Astrocyte of the cerebellum (primary cell): ENCODE measurements around the gene MED25.

Experiments used
- DNase-seq: peaks from one replicate; pipeline ENCODE4 v3.0.0-alpha.2; 2011; ENCODE audit warnings: low read depth
- H3K4me3 ChIP-seq: 2 replicates; pipeline ENCODE4 v1.5.1; 2011; ENCODE audit warnings: mild to moderate bottlenecking, low read depth, low read length, moderate library complexity
- in situ Hi-C: cut with HindIII; loops from 2 replicates; pipeline ENCODE4 v1.10.0; 2017; ENCODE audit warnings: low sequenced_read_pairs
- TF ChIP-seq, protein P1 (sequence below): IDR thresholded peaks from 2 replicates; pipeline ENCODE4 v1.5.1; 2012; ENCODE audit warnings: low read length, low read depth, moderate library complexity, mild to moderate bottlenecking; ENCODE audit errors: missing control alignments

MED25 gene

DNA sequence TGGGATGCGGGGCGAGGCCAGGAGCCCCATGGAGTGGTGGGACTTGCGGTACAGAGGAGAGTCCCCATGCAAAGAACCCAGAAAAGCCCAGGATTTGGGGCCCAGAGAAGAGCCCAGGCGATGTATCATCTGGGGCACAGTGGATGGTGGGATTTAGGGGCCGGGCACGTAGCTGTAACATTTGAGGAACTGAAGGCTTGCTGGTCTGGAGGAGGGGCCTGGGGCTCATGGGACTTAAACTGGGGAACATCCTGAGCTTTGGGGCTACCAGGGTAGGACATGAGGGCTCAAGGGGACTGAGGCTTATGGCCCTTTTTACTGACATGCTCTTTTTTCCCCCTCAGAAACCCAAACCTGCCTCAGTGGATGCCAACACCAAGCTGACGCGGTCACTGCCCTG, 13.5 kb downstream of the MED25 start:
- DNase-seq = no peak
- TF ChIP-seq, protein P1, sequence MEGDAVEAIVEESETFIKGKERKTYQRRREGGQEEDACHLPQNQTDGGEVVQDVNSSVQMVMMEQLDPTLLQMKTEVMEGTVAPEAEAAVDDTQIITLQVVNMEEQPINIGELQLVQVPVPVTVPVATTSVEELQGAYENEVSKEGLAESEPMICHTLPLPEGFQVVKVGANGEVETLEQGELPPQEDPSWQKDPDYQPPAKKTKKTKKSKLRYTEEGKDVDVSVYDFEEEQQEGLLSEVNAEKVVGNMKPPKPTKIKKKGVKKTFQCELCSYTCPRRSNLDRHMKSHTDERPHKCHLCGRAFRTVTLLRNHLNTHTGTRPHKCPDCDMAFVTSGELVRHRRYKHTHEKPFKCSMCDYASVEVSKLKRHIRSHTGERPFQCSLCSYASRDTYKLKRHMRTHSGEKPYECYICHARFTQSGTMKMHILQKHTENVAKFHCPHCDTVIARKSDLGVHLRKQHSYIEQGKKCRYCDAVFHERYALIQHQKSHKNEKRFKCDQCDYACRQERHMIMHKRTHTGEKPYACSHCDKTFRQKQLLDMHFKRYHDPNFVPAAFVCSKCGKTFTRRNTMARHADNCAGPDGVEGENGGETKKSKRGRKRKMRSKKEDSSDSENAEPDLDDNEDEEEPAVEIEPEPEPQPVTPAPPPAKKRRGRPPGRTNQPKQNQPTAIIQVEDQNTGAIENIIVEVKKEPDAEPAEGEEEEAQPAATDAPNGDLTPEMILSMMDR = no peak
- in situ Hi-C loops = no loop called here
- no peak overlapping the region for H3K4me3 ChIP-seq

DNA sequence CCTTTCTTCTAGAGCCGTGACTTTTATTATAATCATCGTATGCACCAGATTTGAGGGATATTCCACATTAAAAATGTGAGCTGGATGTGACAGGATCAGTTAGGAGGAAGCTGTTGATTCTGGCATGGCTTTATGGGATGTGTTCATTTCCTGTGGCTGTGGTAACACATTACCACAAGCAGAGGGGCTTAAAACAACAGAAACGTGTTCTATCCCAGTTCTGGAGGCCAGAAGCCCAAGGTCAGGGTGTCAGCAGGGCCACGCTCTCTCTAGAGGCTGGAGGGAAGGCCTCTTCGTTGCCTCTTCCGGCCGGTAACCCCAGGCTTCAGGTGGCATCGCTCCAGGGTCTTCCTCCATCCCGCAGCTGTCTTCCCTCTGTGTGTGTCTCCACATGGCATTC, 14.5 kb downstream of the MED25 start:
- H3K4me3 ChIP-seq = no peak overlapping the region
- TF ChIP-seq, protein P1 = no peak
- DNase-seq = no peak
- in situ Hi-C loops = no loop called here

DNA sequence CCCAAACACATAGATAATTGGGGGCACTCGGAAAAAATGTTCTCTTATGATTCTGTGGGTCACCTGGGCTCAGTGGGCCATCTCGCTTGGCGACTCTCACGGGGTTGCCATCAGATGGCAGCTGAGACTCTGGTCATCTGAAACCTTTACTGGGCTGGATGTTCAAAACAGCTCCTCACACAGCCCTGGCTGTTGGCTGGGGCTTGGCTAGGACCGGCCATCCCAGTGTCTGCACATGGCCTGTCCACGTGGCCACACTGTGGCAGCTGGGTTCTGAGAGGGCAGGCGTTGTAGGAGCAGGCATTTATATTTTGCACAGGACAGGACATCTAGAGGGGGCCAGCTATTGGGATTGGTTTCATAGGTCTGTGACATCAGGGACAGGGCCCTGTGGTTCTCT, 15.5 kb downstream of the MED25 start:
- H3K4me3 ChIP-seq = no peak overlapping the region
- DNase-seq = no peak
- TF ChIP-seq, protein P1 = no peak
- in situ Hi-C loops = no loop called here

DNA sequence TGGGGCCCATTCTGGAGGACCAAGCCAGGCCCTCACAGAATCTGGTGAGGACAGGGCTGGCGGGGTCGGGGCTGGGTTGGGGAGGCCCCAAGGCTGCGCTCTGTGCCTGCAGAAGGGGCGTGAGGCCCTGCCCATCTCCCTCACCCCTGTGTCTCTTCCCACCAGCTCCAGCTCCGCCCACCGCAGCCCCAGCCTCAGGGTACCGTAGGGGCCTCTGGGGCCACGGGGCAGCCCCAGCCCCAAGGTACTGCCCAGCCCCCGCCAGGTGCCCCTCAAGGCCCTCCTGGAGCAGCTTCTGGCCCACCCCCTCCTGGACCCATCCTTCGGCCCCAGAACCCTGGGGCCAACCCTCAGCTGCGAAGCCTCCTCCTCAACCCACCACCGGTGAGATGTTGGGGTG, 17.5 kb downstream of the MED25 start:
- TF ChIP-seq, protein P1 = no peak
- no peak overlapping the region for H3K4me3 ChIP-seq

GRCh38 chr19:49836176-49837008, 18.3 kb downstream of the MED25 start:
- in situ Hi-C loops = no loop called here
- no peak for DNase-seq
- TF ChIP-seq, protein P1 = no peak
- no peak overlapping the region for H3K4me3 ChIP-seq

More for the DNA sequence above, 17.5 kb downstream of the MED25 start:
- in situ Hi-C loops = no loop called here
- DNase-seq = no peak

GRCh38 chr19:49837009-49837310, 18.9 kb downstream of the MED25 start:
- H3K4me3 ChIP-seq = no peak overlapping the region
- in situ Hi-C loops = no loop called here
- no peak for DNase-seq
- TF ChIP-seq, protein P1 = no peak
